Cardiac fibroblast (primary cell): ENCODE data around the gene NOP9.

ENCODE experiments used
- DNase-seq, 2 donors: peaks; one replicate each; pipeline versions ENCODE4 v3.0.0 to v3.0.0-alpha.2; 2010; ENCODE audit warnings: low read depth in 2 of 2
- H3K4me3 ChIP-seq, 2 donors: replicated peaks in 1 of 2; 1 replicate in 1 of 2; 2 replicates in 1 of 2; pipeline ENCODE4 v1.5.1; 2011; ENCODE audit warnings: low read depth in 2 of 2, low read length in 2 of 2, mild to moderate bottlenecking in 2 of 2, moderate library complexity in 1 of 2
- TF ChIP-seq, protein P1 (sequence below): IDR thresholded peaks from one replicate; pipeline ENCODE4 v1.5.1; 2011; ENCODE audit warnings: low read depth, mild to moderate bottlenecking, low read length, inconsistent platforms

The NOP9 gene

DNA sequence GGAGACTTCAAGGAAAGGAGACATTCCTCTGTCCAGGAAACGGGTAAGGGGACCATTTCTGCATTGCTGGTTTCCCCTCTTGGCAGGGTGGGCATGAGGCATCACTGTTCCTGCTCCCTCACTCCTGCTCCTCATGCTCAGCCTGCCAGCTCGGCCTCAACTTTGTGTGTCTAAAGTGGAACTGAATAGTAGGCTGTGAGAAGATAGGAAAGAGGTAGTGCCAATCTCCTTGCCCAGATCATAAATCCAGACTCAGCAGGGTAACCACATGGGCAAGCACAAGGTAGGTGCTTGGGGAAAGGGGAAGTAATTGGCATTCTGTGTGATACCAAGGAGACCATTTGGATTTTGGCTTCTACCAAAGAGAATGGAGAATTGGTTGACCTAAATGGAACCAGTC, 14.3 kb downstream of the NOP9 start:
- TF ChIP-seq, protein P1, sequence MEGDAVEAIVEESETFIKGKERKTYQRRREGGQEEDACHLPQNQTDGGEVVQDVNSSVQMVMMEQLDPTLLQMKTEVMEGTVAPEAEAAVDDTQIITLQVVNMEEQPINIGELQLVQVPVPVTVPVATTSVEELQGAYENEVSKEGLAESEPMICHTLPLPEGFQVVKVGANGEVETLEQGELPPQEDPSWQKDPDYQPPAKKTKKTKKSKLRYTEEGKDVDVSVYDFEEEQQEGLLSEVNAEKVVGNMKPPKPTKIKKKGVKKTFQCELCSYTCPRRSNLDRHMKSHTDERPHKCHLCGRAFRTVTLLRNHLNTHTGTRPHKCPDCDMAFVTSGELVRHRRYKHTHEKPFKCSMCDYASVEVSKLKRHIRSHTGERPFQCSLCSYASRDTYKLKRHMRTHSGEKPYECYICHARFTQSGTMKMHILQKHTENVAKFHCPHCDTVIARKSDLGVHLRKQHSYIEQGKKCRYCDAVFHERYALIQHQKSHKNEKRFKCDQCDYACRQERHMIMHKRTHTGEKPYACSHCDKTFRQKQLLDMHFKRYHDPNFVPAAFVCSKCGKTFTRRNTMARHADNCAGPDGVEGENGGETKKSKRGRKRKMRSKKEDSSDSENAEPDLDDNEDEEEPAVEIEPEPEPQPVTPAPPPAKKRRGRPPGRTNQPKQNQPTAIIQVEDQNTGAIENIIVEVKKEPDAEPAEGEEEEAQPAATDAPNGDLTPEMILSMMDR, result no peak
- no peak overlapping the region for H3K4me3 ChIP-seq
- DNase-seq, result no peak

DNA sequence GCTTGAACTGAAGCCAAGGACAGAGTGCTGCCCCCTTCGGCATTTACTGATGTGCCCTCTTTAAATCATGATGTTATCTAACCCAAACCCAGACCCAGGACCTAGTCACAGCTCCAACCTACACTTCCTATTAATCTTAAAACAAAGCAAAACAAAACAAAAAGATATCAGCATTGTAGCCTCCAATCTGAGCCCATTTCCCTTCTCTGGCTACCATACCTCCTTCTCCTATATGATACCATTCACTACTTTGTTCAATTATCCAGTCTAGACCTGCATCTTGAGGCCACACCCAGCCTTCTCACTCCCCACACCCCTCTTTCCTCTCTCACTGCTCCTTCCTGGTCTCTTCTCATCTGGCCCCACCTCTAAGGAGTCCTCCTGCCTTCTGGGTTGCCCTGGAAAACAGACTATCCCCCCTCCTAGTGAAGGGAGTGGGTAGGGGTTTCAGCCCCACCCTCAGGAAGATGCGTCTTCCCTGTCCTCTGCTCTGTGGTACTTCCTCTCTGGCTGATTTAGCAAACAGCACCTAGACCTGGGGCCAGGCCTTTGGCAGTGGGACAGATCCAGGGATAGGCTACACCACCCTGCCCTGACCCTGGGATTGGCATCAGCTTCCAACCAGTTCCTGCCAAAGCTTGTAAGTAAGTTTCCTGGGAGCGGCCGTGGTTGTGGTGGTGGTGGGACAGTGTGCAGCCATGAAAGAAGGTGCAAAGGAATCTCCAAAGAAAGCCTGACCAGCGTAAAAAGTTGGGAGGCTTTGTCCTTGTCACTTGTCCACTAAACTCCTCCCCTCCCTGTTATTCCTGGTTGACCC, 14.9 kb downstream of the NOP9 start:
- TF ChIP-seq, protein P1, result no peak
- no peak for DNase-seq
- H3K4me3 ChIP-seq, result no peak overlapping the region

DNA sequence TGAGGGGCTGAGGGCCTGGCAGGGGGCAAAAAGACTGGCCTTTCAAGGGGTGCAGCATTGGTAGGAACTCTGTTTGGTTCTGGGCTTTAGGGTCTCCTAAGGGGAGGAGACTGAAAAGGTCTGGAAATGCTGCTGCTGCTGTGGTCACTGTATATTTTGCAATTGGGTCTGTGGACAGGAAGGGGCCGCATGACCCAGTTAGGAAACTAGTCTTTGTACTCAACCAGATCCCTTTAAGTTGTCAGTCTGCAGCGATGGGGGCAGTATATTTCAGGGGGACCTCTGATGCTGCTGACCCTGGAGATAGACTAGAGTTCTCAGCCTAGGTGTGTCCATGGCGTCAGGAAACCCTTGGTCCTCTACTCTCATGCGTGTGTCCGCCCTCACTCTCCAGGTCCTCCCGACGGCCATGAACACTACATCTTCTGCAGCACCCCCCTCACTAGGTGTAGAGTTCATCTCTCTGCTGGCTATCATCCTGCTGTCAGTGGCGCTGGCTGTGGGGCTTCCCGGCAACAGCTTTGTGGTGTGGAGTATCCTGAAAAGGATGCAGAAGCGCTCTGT, 15.7 kb downstream of the NOP9 start:
- H3K4me3 ChIP-seq, result no peak overlapping the region
- DNase-seq, result no peak
- TF ChIP-seq, protein P1, result no peak

DNA sequence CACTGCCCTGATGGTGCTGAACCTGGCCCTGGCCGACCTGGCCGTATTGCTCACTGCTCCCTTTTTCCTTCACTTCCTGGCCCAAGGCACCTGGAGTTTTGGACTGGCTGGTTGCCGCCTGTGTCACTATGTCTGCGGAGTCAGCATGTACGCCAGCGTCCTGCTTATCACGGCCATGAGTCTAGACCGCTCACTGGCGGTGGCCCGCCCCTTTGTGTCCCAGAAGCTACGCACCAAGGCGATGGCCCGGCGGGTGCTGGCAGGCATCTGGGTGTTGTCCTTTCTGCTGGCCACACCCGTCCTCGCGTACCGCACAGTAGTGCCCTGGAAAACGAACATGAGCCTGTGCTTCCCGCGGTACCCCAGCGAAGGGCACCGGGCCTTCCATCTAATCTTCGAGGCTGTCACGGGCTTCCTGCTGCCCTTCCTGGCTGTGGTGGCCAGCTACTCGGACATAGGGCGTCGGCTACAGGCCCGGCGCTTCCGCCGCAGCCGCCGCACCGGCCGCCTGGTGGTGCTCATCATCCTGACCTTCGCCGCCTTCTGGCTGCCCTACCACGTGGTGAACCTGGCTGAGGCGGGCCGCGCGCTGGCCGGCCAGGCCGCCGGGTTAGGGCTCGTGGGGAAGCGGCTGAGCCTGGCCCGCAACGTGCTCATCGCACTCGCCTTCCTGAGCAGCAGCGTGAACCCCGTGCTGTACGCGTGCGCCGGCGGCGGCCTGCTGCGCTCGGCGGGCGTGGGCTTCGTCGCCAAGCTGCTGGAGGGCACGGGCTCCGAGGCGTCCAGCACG, 16.4 kb downstream of the NOP9 start:
- H3K4me3 ChIP-seq, result no peak overlapping the region
- TF ChIP-seq, protein P1, result no peak
- peak in 1 of 2 donors; percentile 19 for DNase-seq

DNA sequence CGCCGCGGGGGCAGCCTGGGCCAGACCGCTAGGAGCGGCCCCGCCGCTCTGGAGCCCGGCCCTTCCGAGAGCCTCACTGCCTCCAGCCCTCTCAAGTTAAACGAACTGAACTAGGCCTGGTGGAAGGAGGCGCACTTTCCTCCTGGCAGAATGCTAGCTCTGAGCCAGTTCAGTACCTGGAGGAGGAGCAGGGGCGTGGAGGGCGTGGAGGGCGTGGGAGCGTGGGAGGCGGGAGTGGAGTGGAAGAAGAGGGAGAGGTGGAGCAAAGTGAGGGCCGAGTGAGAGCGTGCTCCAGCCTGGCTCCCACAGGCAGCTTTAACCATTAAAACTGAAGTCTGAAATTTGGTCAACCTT, 16.9 kb downstream of the NOP9 start:
- TF ChIP-seq, protein P1, result no peak
- no peak for DNase-seq
- H3K4me3 ChIP-seq, result no peak overlapping the region

DNA sequence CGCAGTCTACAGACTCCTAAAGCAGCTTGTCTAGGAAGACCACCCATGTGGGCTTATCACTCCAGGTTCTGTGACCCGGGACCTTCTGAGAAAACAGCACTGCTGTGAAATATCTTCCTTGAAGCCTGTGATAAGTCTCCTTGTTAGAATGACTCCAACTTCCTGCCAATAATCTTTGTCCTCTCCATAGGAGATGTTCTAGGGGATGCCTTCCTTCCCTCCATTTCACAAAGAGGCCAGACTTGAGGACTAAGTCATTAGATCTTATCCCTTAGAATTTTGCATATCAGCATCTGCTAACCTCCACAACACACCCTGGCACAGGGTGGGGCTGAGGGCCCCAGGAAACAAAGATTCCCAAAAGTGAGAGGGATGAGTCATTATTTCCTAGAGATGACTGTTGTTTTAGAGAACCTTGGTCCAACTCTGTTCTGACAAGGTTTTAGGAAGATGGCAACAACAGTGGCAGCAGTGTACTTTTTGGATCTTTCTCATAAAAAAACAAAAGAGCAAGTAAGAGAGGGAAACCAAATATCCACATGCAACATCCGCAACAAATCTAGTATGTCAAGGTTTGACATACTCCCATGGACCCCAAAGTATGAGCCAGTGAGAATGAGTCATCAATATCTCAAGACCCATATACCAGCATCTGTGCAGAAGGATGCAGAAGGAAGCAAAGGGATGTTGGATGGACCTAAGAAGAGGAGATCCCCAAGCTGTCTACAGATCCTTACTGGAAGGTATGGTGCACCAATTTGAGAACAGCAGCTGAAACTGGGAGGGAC, 17.7 kb downstream of the NOP9 start:
- TF ChIP-seq, protein P1, result no peak
- H3K4me3 ChIP-seq, result no peak overlapping the region
- peak; percentile 39 to 52 for DNase-seq
